OCI-LY7 (cell line): ENCODE measurements around the gene SPNS1. TPM values are rescaled to one million over a fixed set of nuclear protein-coding genes. Genes with fewer than 3 reads are reported as not detected.

Experiments
- BruUV-seq: library from RNA; stranded (reverse); fragments of 400-500 nt; replicated peaks from 2 replicates; lab custom pipeline; 2021; lab: Mats Ljungman, UMichigan
- CTCF ChIA-PET: fragments of 300-600 bp; sonication (Branson Sonifier 250); formaldehyde crosslinking; loops from one replicate; lab custom pipeline; 2022; ENCODE audit warnings: antibody characterized with exemption; ENCODE audit not compliant: unreplicated experiment; lab: Charles Lee
- POLR2A ChIA-PET: fragments of 300-600 bp; sonication (Branson Sonifier 250); formaldehyde crosslinking; loops from one replicate; lab custom pipeline; 2022; ENCODE audit warnings: antibody characterized with exemption; lab: Charles Lee
- DNase-seq: peaks from one replicate; pipeline ENCODE4 v3.0.0-alpha.2; 2015; ENCODE audit warnings: low spot score
- H2AFZ ChIP-seq: fragments of 200-600 bp; sonication (generic), shearing (Covaris generic); 2 replicates; pipeline ENCODE4 v1.6.1; 2014; ENCODE audit warnings: mild to moderate bottlenecking, antibody characterized with exemption, low read length, moderate library complexity
- H3K27ac ChIP-seq: fragments of 200-600 bp; sonication (generic); 2 replicates; pipeline ENCODE4 v1.5.1; 2014; ENCODE audit warnings: mixed run types, low read depth, mild to moderate bottlenecking, moderate library complexity, low read length, inconsistent platforms; ENCODE audit not compliant: poor library complexity, severe bottlenecking
- H3K36me3 ChIP-seq: fragments of 200-600 bp; sonication (generic); 2 replicates; pipeline ENCODE4 v1.6.1; 2014; ENCODE audit warnings: mild to moderate bottlenecking, antibody characterized with exemption, low read length, moderate library complexity, mixed read lengths; ENCODE audit not compliant: insufficient read depth
- H3K4me1 ChIP-seq: fragments of 200-600 bp; sonication (generic); 2 replicates; pipeline ENCODE4 v1.5.1; 2014; ENCODE audit warnings: mild to moderate bottlenecking, low read length; ENCODE audit not compliant: insufficient read depth, poor library complexity, severe bottlenecking
- H3K4me2 ChIP-seq: fragments of 200-600 bp; sonication (generic); 2 replicates; pipeline ENCODE4 v1.6.1; 2014; ENCODE audit warnings: mild to moderate bottlenecking, low read length
- H3K4me3 ChIP-seq: fragments of 200-600 bp; sonication (generic); 2 replicates; pipeline ENCODE4 v1.5.1; 2014; ENCODE audit warnings: mild to moderate bottlenecking, low read depth, low read length; ENCODE audit not compliant: poor library complexity, severe bottlenecking
- H3K79me2 ChIP-seq: fragments of 200-600 bp; sonication (generic); 2 replicates; pipeline ENCODE4 v1.6.1; 2016; ENCODE audit warnings: low read depth, mild to moderate bottlenecking, low read length, moderate library complexity, mixed read lengths; ENCODE audit not compliant: insufficient read depth
- H3K9me2 ChIP-seq: fragments of 200-600 bp; sonication (generic); 2 replicates; pipeline ENCODE4 v1.6.1; 2016; ENCODE audit warnings: mild to moderate bottlenecking, low read length, mixed read lengths; ENCODE audit not compliant: insufficient read depth
- H3K9me3 ChIP-seq: fragments of 200-600 bp; sonication (generic); 2 replicates; pipeline ENCODE4 v1.6.1; 2014; ENCODE audit warnings: mild to moderate bottlenecking, mixed run types, low read length, mixed read lengths
- H4K20me1 ChIP-seq: fragments of 200-600 bp; sonication (generic); 2 replicates; pipeline ENCODE4 v1.6.1; 2014; ENCODE audit warnings: mild to moderate bottlenecking, antibody characterized with exemption, low read length, moderate library complexity, mixed read lengths; ENCODE audit not compliant: insufficient read depth
- CTCF ChIP-seq: fragments of 200-600 bp; sonication (generic); conservative IDR thresholded peaks from 2 replicates; pipeline ENCODE4 v1.5.1; 2014; ENCODE audit warnings: mild to moderate bottlenecking, antibody characterized with exemption, low read length, moderate library complexity, mixed read lengths
- EZH2phosphoT487 ChIP-seq: fragments of 200-600 bp; sonication (generic); IDR thresholded peaks from 2 replicates; pipeline ENCODE4 v1.6.1; 2018; ENCODE audit warnings: low read depth, borderline replicate concordance, mild to moderate bottlenecking, mixed run types, antibody characterized with exemption, low read length, moderate library complexity, mixed read lengths
- intact Hi-C: fragments of 100-400 bp; cut with micrococcal nuclease; formaldehyde crosslinking; loops from one replicate; pipeline ENCODE4 v1.10.0; 2022; ENCODE audit not compliant: unreplicated experiment
- total RNA-seq, 2 experiments: library from RNA; depleted of rRNA in 1 of 2; stranded (reverse); fragments of >200 nt in 1 of 2; shearing (Covaris generic) in 1 of 2; gene quantifications; 2 replicates each; pipeline ENCODE4 v1.2.3, GENCODE V29; 2014 to 2022

SPNS1 gene
- total RNA-seq, 2 experiments from 2014 or later, result 20.1 to 20.4 TPM

GRCh38 chr16:28985211-28986041 is 10.8 kb downstream of the SPNS1 start:
- Histone ChIP-seq H3K9me2 (no peaks in the 10 kb centered on the region), H2AFZ (no peak overlapping the region; the same call in 1 of the 2 replicates), H4K20me1 (no peaks in the 10 kb centered on the region), H3K27ac (peak overlapping the region; percentile 34), H3K4me2 (peak overlapping the region; percentile 68), H3K36me3 (peaks cover 27% of the 10 kb centered on the region), H3K4me3 (peak overlapping the region; percentile 68), H3K4me1 (peaks cover 17% of the 10 kb centered on the region), H3K79me2 (no peaks in the 10 kb centered on the region), H3K9me3 (peaks cover 10% of the 10 kb centered on the region)
- no peak for TF ChIP-seq EZH2phosphoT487
- TF ChIP-seq CTCF, result no peak
- ChIA-PET CTCF (interaction anchor here (1.0 to 1.1 kb wide), 2 partner anchors 10 to 11 kb away, joined by 3 read pairs; partner anchors contain the start of gene SPNS1), POLR2A (interaction anchor here (0.9 to 1.4 kb wide), 2 partner anchors 11 to 35 kb away, joined by 3 to 6 read pairs; no protein-coding TSS in a partner anchor)
- DNase-seq, result no peak
- intact Hi-C loops, result no loop called here
- no TSS peak for BruUV-seq

GRCh38 chr16:28986046-28986445 is 11.5 kb downstream of the SPNS1 start:
- H3K4me3 ChIP-seq, result no peak overlapping the region
- intact Hi-C loops, result no loop called here
- ChIA-PET CTCF (no interaction called here), POLR2A (no interaction called here)
- no peaks in the 10 kb centered on the region for H3K79me2 ChIP-seq
- H3K4me2 ChIP-seq, result peak overlapping the region; percentile 68
- BruUV-seq, result no TSS peak
- peaks cover 24% of the 10 kb centered on the region for H3K36me3 ChIP-seq
- H3K9me3 ChIP-seq, result peaks cover 10% of the 10 kb centered on the region
- no peak overlapping the region for H2AFZ ChIP-seq
- TF ChIP-seq EZH2phosphoT487, result no peak
- no peak for TF ChIP-seq CTCF
- no peaks in the 10 kb centered on the region for H3K9me2 ChIP-seq
- no peak overlapping the region for H3K27ac ChIP-seq
- DNase-seq, result no peak
- H3K4me1 ChIP-seq, result peaks cover 17% of the 10 kb centered on the region
- no peaks in the 10 kb centered on the region for H4K20me1 ChIP-seq

DNA sequence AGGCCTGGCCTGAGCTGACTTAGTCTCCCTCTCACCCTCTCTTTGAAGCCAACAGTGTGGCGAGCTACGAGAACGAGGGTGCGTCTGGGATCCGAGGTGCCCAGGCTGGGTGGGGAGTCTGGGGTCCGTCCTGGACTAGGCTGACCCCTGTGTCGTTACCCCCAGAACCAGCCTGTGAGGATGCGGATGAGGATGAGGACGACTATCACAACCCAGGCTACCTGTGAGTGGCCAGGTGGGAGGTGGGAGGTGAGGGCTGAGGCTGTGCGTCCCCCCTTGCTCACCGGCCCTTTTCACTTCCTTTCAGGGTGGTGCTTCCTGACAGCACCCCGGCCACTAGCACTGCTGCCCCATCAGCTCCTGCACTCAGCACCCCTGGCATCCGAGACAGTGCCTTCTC is 11.9 kb downstream of the SPNS1 start:
- Histone ChIP-seq H3K9me2 (no peaks in the 10 kb centered on the region), H3K79me2 (no peaks in the 10 kb centered on the region), H2AFZ (no peak overlapping the region), H3K36me3 (peaks cover 19% of the 10 kb centered on the region), H3K4me3 (no peak overlapping the region), H4K20me1 (no peaks in the 10 kb centered on the region), H3K4me2 (no peak overlapping the region), H3K27ac (no peak overlapping the region), H3K4me1 (peaks cover 17% of the 10 kb centered on the region), H3K9me3 (peaks cover 9% of the 10 kb centered on the region)
- ChIA-PET POLR2A (interaction anchor here (0.9 kb wide), 1 partner anchor 13 kb away, joined by 4 read pairs; no protein-coding TSS in a partner anchor), CTCF (no interaction called here)
- no TSS peak for BruUV-seq
- no peak for DNase-seq
- TF ChIP-seq EZH2phosphoT487, result no peak
- no peak for TF ChIP-seq CTCF
- intact Hi-C loops, result no loop called here
